ENCODE measurements around the gene COL4A2. TPM values are rescaled to one million over a fixed set of nuclear protein-coding genes. Genes with fewer than 3 reads are reported as not detected.

Gene COL4A2
- total and polyA plus RNA-seq, 2 donors (not counting 1 experiment from before 2014, with no cell fraction given), result 0.17 TPM; not detected in 1

DNA sequence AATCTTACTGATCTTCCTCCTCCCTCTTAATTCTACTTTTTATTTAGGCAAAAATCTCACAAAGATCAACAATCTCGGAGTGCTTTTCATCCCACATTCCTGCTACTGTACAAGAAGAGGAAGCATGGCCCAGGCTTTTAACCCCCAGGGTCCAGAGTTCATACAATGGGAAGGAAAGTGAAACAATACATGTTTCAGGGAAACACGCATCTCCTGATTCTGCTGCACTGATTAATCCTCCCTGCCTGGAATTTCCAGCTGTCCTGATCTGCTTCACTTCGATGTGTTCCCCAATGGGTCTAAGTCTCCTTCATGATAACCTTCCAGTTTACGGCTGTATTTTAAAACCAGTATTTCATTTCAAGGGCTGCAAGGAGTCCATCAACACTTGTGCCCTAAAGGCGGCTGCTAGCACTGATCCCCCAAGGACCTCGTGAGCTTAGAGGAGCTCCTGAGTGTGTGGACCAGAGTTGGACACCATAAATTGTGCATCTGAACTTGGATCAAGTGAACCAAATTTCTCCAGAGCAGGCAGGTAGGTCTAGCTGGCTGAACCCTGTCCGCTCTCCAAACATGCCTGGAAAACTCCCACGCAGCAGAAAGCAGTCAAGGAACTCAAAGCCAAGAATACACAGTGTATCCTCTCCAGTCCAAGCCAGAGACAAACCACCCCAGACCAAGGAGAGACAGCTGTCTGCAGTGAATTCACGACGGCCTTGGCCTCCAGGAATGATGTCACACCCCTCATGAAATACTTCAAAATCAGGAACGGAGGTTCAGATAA, 44.4 kb upstream of the COL4A2 start:
- Mint-ChIP-seq H3K9me3 (ENCODE audit: insufficient read depth) (no peaks in the 10 kb centered on the region), H3K27me3 (peaks cover 16% of the 10 kb centered on the region), H3K4me3 (no peak overlapping the region), H3K27ac (no peak overlapping the region), H3K4me1 (no peaks in the 10 kb centered on the region)
- no peak for TF ChIP-seq EZH2 (IDR thresholded peaks at IDR 0.05; ENCODE audit: borderline replicate concordance, insufficient read depth, low read depth, low read length, poor library complexity, severe bottlenecking)
- TF ChIP-seq, protein P1, sequence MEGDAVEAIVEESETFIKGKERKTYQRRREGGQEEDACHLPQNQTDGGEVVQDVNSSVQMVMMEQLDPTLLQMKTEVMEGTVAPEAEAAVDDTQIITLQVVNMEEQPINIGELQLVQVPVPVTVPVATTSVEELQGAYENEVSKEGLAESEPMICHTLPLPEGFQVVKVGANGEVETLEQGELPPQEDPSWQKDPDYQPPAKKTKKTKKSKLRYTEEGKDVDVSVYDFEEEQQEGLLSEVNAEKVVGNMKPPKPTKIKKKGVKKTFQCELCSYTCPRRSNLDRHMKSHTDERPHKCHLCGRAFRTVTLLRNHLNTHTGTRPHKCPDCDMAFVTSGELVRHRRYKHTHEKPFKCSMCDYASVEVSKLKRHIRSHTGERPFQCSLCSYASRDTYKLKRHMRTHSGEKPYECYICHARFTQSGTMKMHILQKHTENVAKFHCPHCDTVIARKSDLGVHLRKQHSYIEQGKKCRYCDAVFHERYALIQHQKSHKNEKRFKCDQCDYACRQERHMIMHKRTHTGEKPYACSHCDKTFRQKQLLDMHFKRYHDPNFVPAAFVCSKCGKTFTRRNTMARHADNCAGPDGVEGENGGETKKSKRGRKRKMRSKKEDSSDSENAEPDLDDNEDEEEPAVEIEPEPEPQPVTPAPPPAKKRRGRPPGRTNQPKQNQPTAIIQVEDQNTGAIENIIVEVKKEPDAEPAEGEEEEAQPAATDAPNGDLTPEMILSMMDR (IDR thresholded peaks at IDR 0.05), result no peak
- H3K4me1 ChIP-seq (ENCODE audit: control insufficient read depth in 2 of 2, insufficient read depth in 2 of 2, low read length in 2 of 2), result no peaks in the 10 kb centered on the region
- no peak overlapping the region for H3K27ac ChIP-seq (ENCODE audit: low read length in 2 of 2)
- no peak overlapping the region for H3K4me2 ChIP-seq (replicated peaks; ENCODE audit: low read depth, low read length, poor library complexity, severe bottlenecking)
- H4K20me1 ChIP-seq (ENCODE audit: control insufficient read depth, insufficient read depth, low read length, poor library complexity, severe bottlenecking), result no peaks in the 10 kb centered on the region
- ChIA-PET CTCF (no interaction called here), POLR2A (no interaction called here)
- no peak overlapping the region for H3K4me3 ChIP-seq (ENCODE audit: control extremely low read depth in 1 of 5, extremely low read depth in 1 of 5, insufficient read depth in 1 of 5, low read depth in 2 of 5, low read length in 4 of 5)
- ATAC-seq (ENCODE audit: low read depth) (no peak), DNase-seq (no peak)
- intact Hi-C loops (cut with micrococcal nuclease), result no loop called here
- H3K9ac ChIP-seq (ENCODE audit: low read length), result no peak overlapping the region
- WGBS (ENCODE audit: insufficient coverage), result 72% methylated on average over 8 of the region's 11 CpGs
- peaks cover 0 to 2% (median 0%) of the 10 kb centered on the region in 4 experiments for H3K27me3 ChIP-seq (replicated peaks in 1 of 4; ENCODE audit: control extremely low read depth in 1 of 4, control insufficient read depth in 3 of 4, insufficient read depth in 4 of 4, low read length in 3 of 4)
- no peak overlapping the region for H2AFZ ChIP-seq (ENCODE audit: insufficient read depth, low read depth, low read length, poor library complexity, severe bottlenecking)
- peaks cover 0 to 3% (median 0%) of the 10 kb centered on the region in 3 donors for H3K9me3 ChIP-seq (ENCODE audit: control extremely low read depth in 1 of 3, control insufficient read depth in 2 of 3, insufficient read depth in 1 of 3, low read length in 2 of 3)
- H3K79me2 ChIP-seq (ENCODE audit: control insufficient read depth, insufficient read depth, low read length), result no peaks in the 10 kb centered on the region
- H3K36me3 ChIP-seq (replicated peaks in 1 of 2; ENCODE audit: control extremely low read depth in 1 of 2, control insufficient read depth in 1 of 2, extremely low read depth in 1 of 2, insufficient read depth in 2 of 2, low read length in 1 of 2), result no peaks in the 10 kb centered on the region

DNA sequence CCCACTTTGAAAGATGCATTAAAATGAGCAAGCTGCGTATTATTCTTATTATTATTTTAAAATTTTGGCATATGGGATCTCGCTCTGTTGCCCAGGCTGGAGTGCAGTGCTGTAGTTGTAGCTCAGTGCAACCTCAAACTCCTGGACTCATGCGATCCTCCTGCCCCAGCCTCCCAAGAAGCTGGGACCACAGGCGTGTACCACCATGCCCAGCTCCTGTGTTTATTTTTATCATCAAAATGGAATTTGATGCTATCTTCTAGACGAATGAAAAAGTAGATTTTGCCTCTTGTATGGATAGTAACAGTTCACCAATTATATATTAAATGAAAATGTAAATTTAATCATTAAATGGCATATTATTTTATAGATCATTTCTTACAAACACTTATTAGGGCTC, 43.7 kb upstream of the COL4A2 start:
- Mint-ChIP-seq H3K4me3 (no peak overlapping the region), H3K4me1 (no peaks in the 10 kb centered on the region), H3K27ac (no peak overlapping the region), H3K9me3 (ENCODE audit: insufficient read depth) (no peaks in the 10 kb centered on the region), H3K27me3 (peaks cover 16% of the 10 kb centered on the region)
- 92% methylated on average over 2 of the region's 5 CpGs for WGBS (ENCODE audit: insufficient coverage)
- ChIA-PET CTCF (no interaction called here), POLR2A (no interaction called here)
- H3K36me3 ChIP-seq (replicated peaks in 1 of 2; ENCODE audit: control extremely low read depth in 1 of 2, control insufficient read depth in 1 of 2, extremely low read depth in 1 of 2, insufficient read depth in 2 of 2, low read length in 1 of 2), result no peaks in the 10 kb centered on the region
- intact Hi-C loops (cut with micrococcal nuclease), result no loop called here
- peaks cover 0 to 3% (median 0%) of the 10 kb centered on the region in 3 donors for H3K9me3 ChIP-seq (ENCODE audit: control extremely low read depth in 1 of 3, control insufficient read depth in 2 of 3, insufficient read depth in 1 of 3, low read length in 2 of 3)
- H4K20me1 ChIP-seq (ENCODE audit: control insufficient read depth, insufficient read depth, low read length, poor library complexity, severe bottlenecking), result no peaks in the 10 kb centered on the region
- TF ChIP-seq EZH2 (IDR thresholded peaks at IDR 0.05; ENCODE audit: borderline replicate concordance, insufficient read depth, low read depth, low read length, poor library complexity, severe bottlenecking), result no peak
- TF ChIP-seq, protein P1 (IDR thresholded peaks at IDR 0.05), result no peak
- no peaks in the 10 kb centered on the region for H3K4me1 ChIP-seq (ENCODE audit: control insufficient read depth in 2 of 2, insufficient read depth in 2 of 2, low read length in 2 of 2)
- no peak overlapping the region for H3K27ac ChIP-seq (ENCODE audit: low read length in 2 of 2)
- no peak for DNase-seq
- ATAC-seq (ENCODE audit: low read depth), result no peak
- H3K4me3 ChIP-seq (ENCODE audit: control extremely low read depth in 1 of 5, extremely low read depth in 1 of 5, insufficient read depth in 1 of 5, low read depth in 2 of 5, low read length in 4 of 5), result no peak overlapping the region
- H3K9ac ChIP-seq (ENCODE audit: low read length), result no peak overlapping the region
- no peak overlapping the region for H3K4me2 ChIP-seq (replicated peaks; ENCODE audit: low read depth, low read length, poor library complexity, severe bottlenecking)
- H3K27me3 ChIP-seq (replicated peaks in 1 of 4; ENCODE audit: control extremely low read depth in 1 of 4, control insufficient read depth in 3 of 4, insufficient read depth in 4 of 4, low read length in 3 of 4), result peaks cover 0 to 2% (median 0%) of the 10 kb centered on the region in 4 experiments
- no peak overlapping the region for H2AFZ ChIP-seq (ENCODE audit: insufficient read depth, low read depth, low read length, poor library complexity, severe bottlenecking)
- no peaks in the 10 kb centered on the region for H3K79me2 ChIP-seq (ENCODE audit: control insufficient read depth, insufficient read depth, low read length)

Data from B cell (primary cell).